GM13976 (cell line): ENCODE data around the gene SPTBN1.

ENCODE experiments used
- DNase-seq: peaks from one replicate; pipeline ENCODE4 v3.0.0; 2012; ENCODE audit warnings: low spot score
- CTCF ChIP-seq: IDR thresholded peaks from 2 replicates; pipeline ENCODE4 v1.5.1; 2012; ENCODE audit warnings: borderline replicate concordance, mild to moderate bottlenecking; ENCODE audit not compliant: insufficient read depth; ENCODE audit errors: extremely low read depth, missing control alignments, control extremely low read depth
- in situ Hi-C: fragments of 300-500 bp; cut with MboI; formaldehyde crosslinking; loops from one replicate; pipeline ENCODE4 v1.12.0; 2022; ENCODE audit warnings: low sequenced_read_pairs, mixed read lengths, inconsistent platforms; ENCODE audit not compliant: unreplicated experiment

SPTBN1 gene

GRCh38 chr2:54668711-54669110, 212.6 kb downstream of the SPTBN1 start:
- in situ Hi-C loops, result no loop called here
- no peak for DNase-seq
- TF ChIP-seq CTCF, result no peak

GRCh38 chr2:54669677-54670484, 213.8 kb downstream of the SPTBN1 start:
- in situ Hi-C loops, result no loop called here
- TF ChIP-seq CTCF, result no peak
- DNase-seq, result no peak

GRCh38 chr2:54670485-54671009, 214.4 kb downstream of the SPTBN1 start:
- in situ Hi-C loops, result no loop called here
- TF ChIP-seq CTCF, result no peak
- no peak for DNase-seq

GRCh38 chr2:54671010-54671409, 214.9 kb downstream of the SPTBN1 start:
- TF ChIP-seq CTCF, result no peak

GRCh38 chr2:54671875-54672589, 215.9 kb downstream of the SPTBN1 start:
- no peak for TF ChIP-seq CTCF
- in situ Hi-C loops, result no loop called here
- no peak for DNase-seq

More at GRCh38 chr2:54671010-54671409, 214.9 kb downstream of the SPTBN1 start:
- in situ Hi-C loops, result no loop called here
- no peak for DNase-seq

GRCh38 chr2:54672590-54673456, 216.7 kb downstream of the SPTBN1 start:
- no peak for TF ChIP-seq CTCF
- DNase-seq, result peak; percentile 76
- in situ Hi-C loops, result no loop called here
